GM18507 (cell line): Measurements from ENCODE around the gene ZMYM1.
"Not testable (repeated sequence)": the region's sequence is repeated elsewhere in the genome, so short reads cannot be mapped to it uniquely, and the experiment has no call there.

ENCODE experiments used
- DNase-seq: peaks from one replicate; pipeline ENCODE4 v3.0.0; 2011; ENCODE audit warnings: low read depth; ENCODE audit not compliant: insufficient read length; ENCODE audit errors: extremely low spot score
- FAIRE-seq: peaks from 2 replicates; lab custom pipeline; 2011; peaks lifted over from hg19 to GRCh38; lab: Jason Lieb, UNC

Gene ZMYM1

DNA sequence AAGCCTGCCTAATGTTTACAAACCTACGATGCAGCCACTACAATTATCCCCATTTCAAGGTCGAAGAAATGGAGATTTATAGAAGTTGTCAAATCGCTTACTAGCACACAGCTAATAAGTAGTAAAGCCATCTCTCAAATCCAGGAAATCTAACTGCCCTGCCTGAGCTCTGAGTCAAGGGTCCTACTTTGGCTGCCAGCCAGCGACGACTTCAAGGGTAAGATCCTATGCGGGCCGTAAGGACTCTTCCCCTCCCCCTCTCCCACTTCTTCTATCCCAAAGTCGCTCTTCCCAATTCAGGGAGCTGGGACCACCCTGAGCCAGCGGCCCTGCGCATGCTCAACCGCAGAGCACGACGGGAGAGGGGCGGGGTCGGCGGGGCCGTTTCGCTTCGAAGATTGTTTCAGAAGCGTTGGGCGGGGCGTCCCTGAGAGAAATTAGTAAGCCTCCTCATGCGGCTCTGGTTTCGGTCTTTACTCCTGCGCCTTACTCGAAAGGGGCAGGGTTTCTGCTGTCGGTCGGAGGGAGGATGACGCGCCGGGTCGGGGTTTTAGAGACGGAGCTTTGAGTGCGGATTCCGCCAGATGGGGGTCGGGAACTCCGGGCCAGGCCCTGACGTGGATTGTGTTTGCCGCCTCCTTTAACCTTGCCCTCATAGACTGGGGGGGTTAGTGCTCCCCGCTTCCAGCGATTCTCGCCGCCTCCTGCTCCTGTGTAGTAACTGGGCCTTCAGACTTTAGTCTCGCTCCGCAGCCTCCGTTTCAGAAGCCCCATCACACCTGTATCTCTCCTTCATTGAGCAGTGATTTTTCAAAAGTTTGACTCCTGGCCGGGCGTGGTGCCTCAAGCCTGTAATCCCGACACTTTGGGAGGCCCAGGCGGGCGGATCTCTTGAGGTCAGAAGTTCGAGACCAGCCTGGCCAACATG is at the start of gene ZMYM1:
Gene ZMYM1, plus strand, starts transcription at position 383 of the 928 bp plus-strand sequence. CDS start 14,603 bp downstream, outside the sequence.
- peak; percentile 83 for DNase-seq
- peak; percentile 91 for FAIRE-seq

GRCh38 chr1:35029761-35030160 is 49.4 kb upstream of the ZMYM1 start:
- no peak for FAIRE-seq
- DNase-seq, result no peak

DNA sequence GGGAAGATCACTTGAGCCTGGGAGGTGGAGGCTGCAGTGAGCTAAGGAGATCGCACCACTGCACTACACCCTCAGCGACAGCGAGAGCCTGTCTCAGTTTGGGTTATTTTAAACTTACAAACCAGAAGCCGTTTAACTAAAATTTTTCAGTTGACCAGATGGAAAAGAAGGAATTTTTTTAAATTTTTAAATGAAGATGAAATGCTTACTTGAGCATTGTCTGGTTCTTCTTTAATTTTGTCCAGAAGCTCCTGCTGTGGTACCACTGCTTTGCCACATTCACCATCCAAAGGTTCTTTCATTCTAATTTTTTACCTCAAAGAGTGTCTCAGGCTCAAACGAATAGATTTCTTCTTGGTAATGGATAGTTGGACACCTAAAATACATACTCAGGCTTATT is 48.8 kb upstream of the ZMYM1 start:
- DNase-seq (no peak), FAIRE-seq (peak; percentile 9)

GRCh38 chr1:35030756-35031446 is 48.3 kb upstream of the ZMYM1 start:
- DNase-seq, result no peak
- peak; percentile 58 for FAIRE-seq

GRCh38 chr1:35032384-35032739 is 46.8 kb upstream of the ZMYM1 start:
- no peak for DNase-seq
- FAIRE-seq, result no peak

DNA sequence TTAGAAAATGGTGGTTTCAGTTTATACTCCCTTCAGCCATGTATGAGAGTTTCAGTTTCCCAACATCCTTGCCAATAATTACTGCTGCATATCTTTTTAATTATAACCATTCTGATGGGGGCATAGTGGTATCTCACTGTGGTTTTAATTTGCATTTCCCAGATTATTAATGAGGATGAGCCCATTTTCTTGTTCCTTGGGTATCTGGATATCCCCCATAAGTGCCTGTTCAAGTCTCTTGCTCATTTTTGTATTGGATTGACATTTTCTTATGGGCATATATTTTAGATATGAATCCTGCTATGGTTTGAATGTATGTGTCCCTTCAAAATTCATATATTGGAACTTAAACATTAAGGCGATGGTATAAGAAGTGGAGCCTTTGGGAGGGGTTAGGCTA is 45.8 kb upstream of the ZMYM1 start:
- FAIRE-seq, result no peak
- DNase-seq, result no peak

DNA sequence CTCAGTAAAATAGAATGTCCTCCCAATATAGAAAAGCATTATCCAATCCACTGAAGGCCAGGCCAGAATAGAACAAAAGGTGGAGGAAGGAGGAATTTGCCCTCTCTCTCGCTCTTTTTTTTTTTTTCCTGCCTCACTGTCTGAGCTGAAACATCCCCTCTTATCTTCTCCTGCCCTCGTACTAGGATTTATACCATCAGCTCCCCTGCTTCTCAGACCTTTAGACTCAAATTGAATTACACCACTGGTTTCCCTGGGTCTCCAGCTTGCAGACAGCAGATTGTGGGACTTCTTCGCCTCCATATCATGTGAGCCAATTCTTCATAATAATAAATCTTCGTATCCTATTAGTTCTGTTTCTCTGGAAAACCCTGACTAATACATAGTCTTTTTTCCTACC is 42.6 kb upstream of the ZMYM1 start:
- DNase-seq (no peak), FAIRE-seq (no peak)

- FAIRE-seq, result no peak
- no peak for DNase-seq
Observed at GRCh38 chr1:35037206-35037605, 42.0 kb upstream of the ZMYM1 start.

GRCh38 chr1:35038723-35039122 is 40.5 kb upstream of the ZMYM1 start:
- DNase-seq (no peak), FAIRE-seq (no peak)

GRCh38 chr1:35043498-35043897 is 35.7 kb upstream of the ZMYM1 start:
- DNase-seq (no peak), FAIRE-seq (no peak)

DNA sequence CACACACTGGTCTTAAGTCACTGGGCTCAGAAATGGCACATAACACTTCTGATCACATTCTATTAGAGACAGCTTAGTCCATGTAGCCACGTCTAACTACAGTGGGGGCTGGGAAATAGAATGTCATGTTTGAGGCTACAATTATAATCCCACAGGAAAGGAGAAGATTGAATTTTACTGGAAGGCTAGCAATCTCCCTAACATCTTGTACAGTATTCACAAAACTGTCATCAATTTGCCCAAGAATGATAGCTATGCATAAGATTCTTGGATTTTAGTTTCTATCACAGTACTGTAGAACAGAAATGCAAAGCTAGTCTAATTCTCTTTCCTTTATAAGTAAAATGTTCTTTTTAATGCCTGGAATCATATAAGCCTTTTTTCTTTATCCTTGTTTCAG is 34.8 kb upstream of the ZMYM1 start:
- DNase-seq (no peak), FAIRE-seq (no peak)

- DNase-seq, result no peak
- FAIRE-seq, result no peak
Observed at GRCh38 chr1:35046730-35047129, 32.5 kb upstream of the ZMYM1 start.

GRCh38 chr1:35047188-35047858 is 31.9 kb upstream of the ZMYM1 start:
- FAIRE-seq, result no peak

DNA sequence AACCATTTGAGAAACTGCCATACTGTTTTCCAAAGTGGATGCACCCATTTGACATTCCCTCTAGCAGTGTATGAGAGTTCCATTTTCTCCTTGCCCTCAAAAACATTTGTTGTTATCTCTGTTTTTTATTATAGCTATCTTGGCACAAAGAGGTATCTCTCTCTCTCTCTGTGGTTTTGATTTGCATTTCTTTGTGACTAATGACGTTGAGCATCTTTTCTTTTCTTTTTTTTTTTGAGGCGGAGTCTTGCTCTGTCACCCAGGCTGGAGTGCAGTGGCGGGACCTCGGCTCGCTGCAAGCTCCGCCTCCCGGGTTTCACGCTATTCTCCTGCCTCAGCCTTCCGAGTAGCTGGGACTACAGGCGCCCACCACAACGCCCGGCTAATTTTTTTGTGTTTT is 30.1 kb upstream of the ZMYM1 start:
- FAIRE-seq (no peak), DNase-seq (no peak)

More at GRCh38 chr1:35047188-35047858, 31.9 kb upstream of the ZMYM1 start:
- no peak for DNase-seq

DNA sequence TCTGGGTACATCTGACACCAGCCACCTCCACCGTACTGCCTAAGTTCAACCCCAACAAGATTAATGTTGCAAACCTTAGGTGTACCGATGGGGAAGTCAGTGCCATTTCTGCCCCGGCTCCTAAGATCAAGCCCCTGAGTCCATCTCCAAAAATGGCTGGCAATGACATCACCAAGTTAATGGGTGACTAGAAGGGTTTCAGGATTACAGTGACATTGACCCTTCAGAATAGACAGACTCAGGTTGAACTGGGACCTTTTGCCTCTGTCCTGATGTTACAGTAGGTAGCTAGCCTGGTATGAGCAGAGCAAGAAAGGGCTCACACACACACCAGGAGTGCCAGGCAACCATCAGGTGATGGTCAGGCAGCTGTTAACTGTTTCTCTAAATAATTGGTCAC is 25.8 kb upstream of the ZMYM1 start:
- DNase-seq, result no peak
- FAIRE-seq, result peak; percentile 9

DNA sequence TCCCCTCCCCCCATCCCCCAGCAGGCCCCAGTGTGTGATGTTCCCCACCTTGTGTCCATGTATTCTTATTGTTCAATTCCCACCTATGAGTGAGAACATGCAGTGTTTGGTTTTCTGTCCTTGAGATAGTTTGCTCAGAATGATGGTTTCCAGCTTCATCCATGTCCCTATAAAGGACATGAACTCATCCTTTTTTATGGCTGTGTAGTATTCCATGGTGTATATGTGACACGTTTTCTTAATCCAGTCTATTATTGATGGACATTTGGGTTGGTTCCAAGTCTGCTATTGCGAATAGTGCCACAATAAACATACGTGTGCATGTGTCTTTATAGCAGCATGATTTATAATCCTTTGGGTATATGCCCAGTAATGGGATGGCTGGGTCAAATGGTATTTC is 24.9 kb upstream of the ZMYM1 start:
- FAIRE-seq, DNase-seq: not testable (repeated sequence)

DNA sequence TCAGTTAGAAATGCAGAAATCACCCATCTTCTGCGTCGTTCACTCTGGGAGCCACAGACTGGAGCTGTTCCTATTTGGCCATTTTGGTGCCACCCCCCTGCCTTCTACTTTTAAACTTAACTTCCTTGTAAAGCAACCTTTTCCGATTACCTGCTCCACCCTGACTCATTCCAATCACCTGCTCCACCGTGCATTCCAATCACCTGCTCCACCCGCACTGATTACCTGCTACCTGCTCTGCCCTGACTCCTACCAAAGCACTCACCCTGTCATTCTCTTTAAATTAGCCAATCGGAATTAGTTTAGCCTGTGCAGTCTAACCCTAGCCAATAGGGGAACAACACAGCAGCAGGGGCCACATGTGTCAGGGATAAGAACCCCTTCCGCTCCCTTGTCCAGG is 20.9 kb upstream of the ZMYM1 start:
- FAIRE-seq, DNase-seq: not testable (repeated sequence)

DNA sequence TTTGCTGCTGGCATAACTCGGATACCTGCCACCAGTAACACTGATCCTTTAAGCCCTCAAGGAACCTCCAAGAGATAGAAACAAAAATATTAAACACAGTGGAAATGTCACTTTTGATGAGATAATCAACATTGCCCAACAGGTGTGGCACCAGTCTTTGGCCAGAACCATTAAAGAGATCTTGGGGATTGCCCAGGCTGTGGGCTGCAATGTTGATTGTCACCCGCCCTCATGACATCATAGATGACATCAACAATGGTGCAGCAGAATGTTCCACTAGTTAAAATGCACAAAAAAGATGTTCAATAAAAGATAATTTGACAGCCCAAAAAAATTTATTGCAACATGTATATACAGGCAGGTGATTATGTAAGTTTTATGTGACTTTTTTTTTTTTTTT is 20.2 kb upstream of the ZMYM1 start:
- DNase-seq, result no peak
- no peak for FAIRE-seq

DNA sequence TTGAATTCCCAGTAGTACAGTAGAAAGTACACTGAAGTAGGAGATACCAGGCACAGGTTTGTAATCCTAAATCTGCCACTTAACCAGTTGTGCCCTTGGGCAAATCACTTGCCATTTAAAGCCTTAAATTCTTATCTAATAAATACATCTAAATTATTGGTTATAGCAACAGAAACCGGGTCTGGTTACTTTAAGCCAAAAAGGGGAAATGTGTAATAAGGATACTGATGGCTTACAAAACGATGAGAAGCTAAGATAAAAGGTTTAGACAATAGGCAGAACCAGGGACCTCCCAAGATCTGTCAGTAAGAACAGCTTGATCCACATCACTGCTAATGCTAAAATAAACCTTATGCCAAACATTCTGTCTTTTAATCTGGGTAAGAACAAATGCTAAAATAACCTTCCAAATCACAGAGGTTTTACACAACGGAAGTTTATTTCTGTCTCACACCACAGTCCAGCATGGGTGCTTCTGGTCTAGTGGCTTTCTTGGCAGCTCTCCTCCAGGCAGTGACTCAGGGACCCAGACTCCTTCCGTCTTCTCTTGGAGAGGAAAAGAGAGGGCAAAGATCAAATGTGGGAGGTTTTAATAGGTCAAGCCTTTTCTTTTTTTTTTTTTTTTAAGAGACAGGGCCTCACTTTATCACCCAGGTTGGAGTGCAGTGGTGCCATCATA is 16.5 kb upstream of the ZMYM1 start:
- FAIRE-seq, result no peak
- no peak for DNase-seq

DNA sequence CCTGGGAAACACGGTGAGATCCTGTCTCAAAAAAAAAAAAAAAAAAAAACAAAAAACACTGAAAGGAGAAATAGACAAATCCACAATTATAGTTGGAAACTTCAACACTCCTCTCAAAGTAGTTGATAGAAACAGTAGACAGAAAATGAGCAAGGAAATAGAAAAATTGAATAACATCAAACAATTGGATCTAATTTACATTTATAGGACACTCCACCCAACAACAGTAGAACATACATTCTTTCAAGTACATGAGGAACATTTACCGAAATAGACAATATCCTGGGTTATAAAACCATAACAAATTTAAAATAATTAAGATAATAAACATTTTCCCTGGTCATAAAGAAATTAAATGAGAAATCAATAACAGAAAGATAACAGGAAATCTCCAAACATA is 14.9 kb upstream of the ZMYM1 start:
- DNase-seq (no peak), FAIRE-seq (no peak)
